Mucosa of descending colon (tissue), 3 donors: ENCODE results near the gene SLC45A1. TPM values are rescaled to one million over a fixed set of nuclear protein-coding genes. Genes with fewer than 3 reads are reported as not detected.

Source experiments
- ATAC-seq: fragments of 200-7000 bp; cut with Tn5 transposase; one replicate; pipeline ENCODE4 v1.9.1; 2020; ENCODE audit warnings: mild to moderate bottlenecking, moderate library complexity
- DNase-seq, 3 donors: peaks; one replicate each; pipeline ENCODE4 v3.0.0-alpha.2; 2020
- H3K36me3 ChIP-seq: fragments of 200-600 bp; one replicate; pipeline ENCODE4 v1.8.0; 2021; ENCODE audit warnings: low read depth, mild to moderate bottlenecking
- H3K4me1 ChIP-seq: fragments of 200-600 bp; one replicate; pipeline ENCODE4 v1.8.0; 2021; ENCODE audit warnings: low read depth, mild to moderate bottlenecking
- H3K4me3 ChIP-seq: fragments of 200-600 bp; one replicate; pipeline ENCODE4 v1.8.0; 2021; ENCODE audit warnings: mild to moderate bottlenecking
- H3K9me3 ChIP-seq: fragments of 200-600 bp; one replicate; pipeline ENCODE4 v1.8.0; 2021; ENCODE audit warnings: mild to moderate bottlenecking
- CTCF ChIP-seq: fragments of 200-600 bp; IDR thresholded peaks from one replicate; pipeline ENCODE4 v1.8.0; 2022; ENCODE audit warnings: antibody characterized with exemption, mild to moderate bottlenecking
- intact Hi-C, 2 donors: fragments of 100-400 bp; cut with DNase I in 1 of 2; cut with micrococcal nuclease in 1 of 2; formaldehyde crosslinking; loops; one replicate each; pipeline versions ENCODE4 v1.11.0 to v1.11.1; 2022; cut with DNase I, micrococcal nuclease
- total RNA-seq, 3 donors: library from RNA; stranded (reverse); fragmentation: NEBNext Ultra II Directional in 2 of 3; extraction: Animal tissue kit (Norgen Biotek cat#: 25700) in 2 of 3; gene quantifications; one replicate each; pipeline versions ENCODE4 v1.2.1 to v1.2.4, GENCODE V29; 2021 to 2023
- donor health status: DM: no; HTN: no; CAD: no; lungs with moderate emphysema.
- donor health status: DM: no; HTN: no; CAD: no.
- donor health status: DM: no; HTN: yes; CAD: no.

SLC45A1 gene
- total RNA-seq, 3 donors from 2014 or later, result 0.55 to 3.9 TPM; not detected in 1

- intact Hi-C loops, result no loop called here
These were observed 31.6 kb downstream of the SLC45A1 start for GRCh38 chr1:8349473-8349865.

GRCh38 chr1:8349961-8350360, 32.0 kb downstream of the SLC45A1 start:
- H3K36me3 ChIP-seq, result no peaks in the 10 kb centered on the region
- DNase-seq (no peak), ATAC-seq (peak; percentile 2)
- H3K4me3 ChIP-seq, result no peak overlapping the region
- H3K9me3 ChIP-seq, result no peaks in the 10 kb centered on the region
- no peak for TF ChIP-seq CTCF
- H3K4me1 ChIP-seq, result no peaks in the 10 kb centered on the region
- intact Hi-C loops, result no loop called here

More at GRCh38 chr1:8349473-8349865, 31.6 kb downstream of the SLC45A1 start:
- no peak for TF ChIP-seq CTCF
- ATAC-seq, result no peak
- H3K9me3 ChIP-seq, result no peaks in the 10 kb centered on the region
- no peaks in the 10 kb centered on the region for H3K4me1 ChIP-seq
- no peaks in the 10 kb centered on the region for H3K36me3 ChIP-seq
- H3K4me3 ChIP-seq, result no peak overlapping the region
- DNase-seq, result no peak

- Histone ChIP-seq H3K9me3 (no peaks in the 10 kb centered on the region), H3K4me3 (no peak overlapping the region), H3K36me3 (peaks cover 7% of the 10 kb centered on the region), H3K4me1 (no peaks in the 10 kb centered on the region)
- intact Hi-C loops, result no loop called here
- no peak for TF ChIP-seq CTCF
- DNase-seq (no peak), ATAC-seq (peak; percentile 2)
These were observed 33.2 kb downstream of the SLC45A1 start for GRCh38 chr1:8350914-8351684.

- Histone ChIP-seq H3K9me3 (no peaks in the 10 kb centered on the region), H3K4me3 (no peak overlapping the region), H3K36me3 (peaks cover 15% of the 10 kb centered on the region), H3K4me1 (no peaks in the 10 kb centered on the region)
- ATAC-seq, result peak; percentile 45
- intact Hi-C loops, result no loop called here
- DNase-seq, result no peak
- peak; percentile 15 for TF ChIP-seq CTCF
These were observed 34.0 kb downstream of the SLC45A1 start for GRCh38 chr1:8351693-8352470.

GRCh38 chr1:8352471-8352845, 34.5 kb downstream of the SLC45A1 start:
- Histone ChIP-seq H3K4me3 (no peak overlapping the region), H3K9me3 (no peaks in the 10 kb centered on the region), H3K36me3 (peaks cover 18% of the 10 kb centered on the region), H3K4me1 (no peaks in the 10 kb centered on the region)
- intact Hi-C loops, result no loop called here
- ATAC-seq (no peak), DNase-seq (no peak)
- no peak for TF ChIP-seq CTCF
